ENCODE data around the gene AK8.

DNA sequence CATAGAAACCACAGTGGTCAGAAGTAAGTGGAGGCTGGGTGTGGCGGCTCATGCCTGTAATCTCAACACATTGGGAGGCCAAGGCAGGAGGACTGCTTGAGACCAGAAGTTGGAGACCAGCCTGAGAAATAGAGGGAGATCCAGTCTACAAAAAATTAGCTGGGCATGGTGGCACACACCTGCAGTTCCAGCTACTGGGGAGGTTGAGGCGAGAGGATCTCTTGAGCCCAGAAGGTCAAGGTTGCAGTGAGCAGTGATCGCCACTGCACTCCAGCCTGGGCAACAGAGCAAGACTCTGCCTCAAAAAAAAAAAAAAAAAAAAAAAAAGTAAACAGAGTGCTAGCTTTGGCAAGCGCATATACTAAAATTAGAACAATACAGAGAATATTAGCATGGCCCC, 24.6 kb downstream of the AK8 start:
- TF ChIP-seq, protein P1, sequence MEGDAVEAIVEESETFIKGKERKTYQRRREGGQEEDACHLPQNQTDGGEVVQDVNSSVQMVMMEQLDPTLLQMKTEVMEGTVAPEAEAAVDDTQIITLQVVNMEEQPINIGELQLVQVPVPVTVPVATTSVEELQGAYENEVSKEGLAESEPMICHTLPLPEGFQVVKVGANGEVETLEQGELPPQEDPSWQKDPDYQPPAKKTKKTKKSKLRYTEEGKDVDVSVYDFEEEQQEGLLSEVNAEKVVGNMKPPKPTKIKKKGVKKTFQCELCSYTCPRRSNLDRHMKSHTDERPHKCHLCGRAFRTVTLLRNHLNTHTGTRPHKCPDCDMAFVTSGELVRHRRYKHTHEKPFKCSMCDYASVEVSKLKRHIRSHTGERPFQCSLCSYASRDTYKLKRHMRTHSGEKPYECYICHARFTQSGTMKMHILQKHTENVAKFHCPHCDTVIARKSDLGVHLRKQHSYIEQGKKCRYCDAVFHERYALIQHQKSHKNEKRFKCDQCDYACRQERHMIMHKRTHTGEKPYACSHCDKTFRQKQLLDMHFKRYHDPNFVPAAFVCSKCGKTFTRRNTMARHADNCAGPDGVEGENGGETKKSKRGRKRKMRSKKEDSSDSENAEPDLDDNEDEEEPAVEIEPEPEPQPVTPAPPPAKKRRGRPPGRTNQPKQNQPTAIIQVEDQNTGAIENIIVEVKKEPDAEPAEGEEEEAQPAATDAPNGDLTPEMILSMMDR (IDR thresholded peaks at IDR 0.05), result no peak
- TF ChIP-seq, protein P2, sequence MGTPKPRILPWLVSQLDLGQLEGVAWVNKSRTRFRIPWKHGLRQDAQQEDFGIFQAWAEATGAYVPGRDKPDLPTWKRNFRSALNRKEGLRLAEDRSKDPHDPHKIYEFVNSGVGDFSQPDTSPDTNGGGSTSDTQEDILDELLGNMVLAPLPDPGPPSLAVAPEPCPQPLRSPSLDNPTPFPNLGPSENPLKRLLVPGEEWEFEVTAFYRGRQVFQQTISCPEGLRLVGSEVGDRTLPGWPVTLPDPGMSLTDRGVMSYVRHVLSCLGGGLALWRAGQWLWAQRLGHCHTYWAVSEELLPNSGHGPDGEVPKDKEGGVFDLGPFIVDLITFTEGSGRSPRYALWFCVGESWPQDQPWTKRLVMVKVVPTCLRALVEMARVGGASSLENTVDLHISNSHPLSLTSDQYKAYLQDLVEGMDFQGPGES (IDR thresholded peaks at IDR 0.05; ENCODE audit: low read depth, low read length), result no peak
- TF ChIP-seq YY1 (IDR thresholded peaks at IDR 0.05; ENCODE audit: low read depth) (no peak), EP300 (IDR thresholded peaks at IDR 0.05; ENCODE audit: borderline replicate concordance in 1 of 2, low read depth in 1 of 2, low read length in 1 of 2) (no peak), FOSL2 (IDR thresholded peaks at IDR 0.05; ENCODE audit: borderline replicate concordance, low read depth) (no peak), EZH2phosphoT487 (IDR thresholded peaks at IDR 0.05; ENCODE audit: borderline replicate concordance, low read depth) (no peak), SIN3A (IDR thresholded peaks at IDR 0.05; ENCODE audit: borderline replicate concordance, low read depth, low read length) (no peak), TAF1 (IDR thresholded peaks at IDR 0.05; ENCODE audit: borderline replicate concordance, low read depth, low read length) (no peak), RFX5 (IDR thresholded peaks at IDR 0.05; ENCODE audit: low read length) (no peak), GABPA (IDR thresholded peaks at IDR 0.05; ENCODE audit: low read depth) (no peak), SMC3 (IDR thresholded peaks at IDR 0.05; ENCODE audit: low read depth, low read length) (no peak), TCF12 (IDR thresholded peaks at IDR 0.05) (no peak)
- TF ChIP-seq, protein P3, sequence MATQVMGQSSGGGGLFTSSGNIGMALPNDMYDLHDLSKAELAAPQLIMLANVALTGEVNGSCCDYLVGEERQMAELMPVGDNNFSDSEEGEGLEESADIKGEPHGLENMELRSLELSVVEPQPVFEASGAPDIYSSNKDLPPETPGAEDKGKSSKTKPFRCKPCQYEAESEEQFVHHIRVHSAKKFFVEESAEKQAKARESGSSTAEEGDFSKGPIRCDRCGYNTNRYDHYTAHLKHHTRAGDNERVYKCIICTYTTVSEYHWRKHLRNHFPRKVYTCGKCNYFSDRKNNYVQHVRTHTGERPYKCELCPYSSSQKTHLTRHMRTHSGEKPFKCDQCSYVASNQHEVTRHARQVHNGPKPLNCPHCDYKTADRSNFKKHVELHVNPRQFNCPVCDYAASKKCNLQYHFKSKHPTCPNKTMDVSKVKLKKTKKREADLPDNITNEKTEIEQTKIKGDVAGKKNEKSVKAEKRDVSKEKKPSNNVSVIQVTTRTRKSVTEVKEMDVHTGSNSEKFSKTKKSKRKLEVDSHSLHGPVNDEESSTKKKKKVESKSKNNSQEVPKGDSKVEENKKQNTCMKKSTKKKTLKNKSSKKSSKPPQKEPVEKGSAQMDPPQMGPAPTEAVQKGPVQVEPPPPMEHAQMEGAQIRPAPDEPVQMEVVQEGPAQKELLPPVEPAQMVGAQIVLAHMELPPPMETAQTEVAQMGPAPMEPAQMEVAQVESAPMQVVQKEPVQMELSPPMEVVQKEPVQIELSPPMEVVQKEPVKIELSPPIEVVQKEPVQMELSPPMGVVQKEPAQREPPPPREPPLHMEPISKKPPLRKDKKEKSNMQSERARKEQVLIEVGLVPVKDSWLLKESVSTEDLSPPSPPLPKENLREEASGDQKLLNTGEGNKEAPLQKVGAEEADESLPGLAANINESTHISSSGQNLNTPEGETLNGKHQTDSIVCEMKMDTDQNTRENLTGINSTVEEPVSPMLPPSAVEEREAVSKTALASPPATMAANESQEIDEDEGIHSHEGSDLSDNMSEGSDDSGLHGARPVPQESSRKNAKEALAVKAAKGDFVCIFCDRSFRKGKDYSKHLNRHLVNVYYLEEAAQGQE (IDR thresholded peaks at IDR 0.05; ENCODE audit: low read depth, low read length), result no peak
